GM12878 (cell line): ENCODE data around the gene PPWD1. TPM values are rescaled to one million over a fixed set of nuclear protein-coding genes. Genes with fewer than 3 reads are reported as not detected.
A peak's percentile ranks its signal among the peaks of the same experiment; 100 is the strongest.

Source experiments
- BMI1 ChIP-seq: fragments of 450-650 bp; IDR thresholded peaks from 2 replicates; pipeline ENCODE4 v1.6.1; 2016; ENCODE audit warnings: mild to moderate bottlenecking, moderate library complexity, borderline replicate concordance
- CBX3 ChIP-seq: fragments of 200-600 bp; sonication (generic); IDR thresholded peaks from 2 replicates; pipeline ENCODE4 v1.6.1; 2016; ENCODE audit warnings: low read depth, borderline replicate concordance
- EGR1 ChIP-seq, 2 experiments: IDR thresholded peaks; 1 replicate in 1 of 2; 2 replicates in 1 of 2; pipeline ENCODE4 v1.6.1; 2011 to 2012; ENCODE audit warnings: low read depth in 2 of 2, low read length in 2 of 2, borderline replicate concordance in 1 of 2, mild to moderate bottlenecking in 1 of 2, moderate library complexity in 1 of 2
- EP300 ChIP-seq, 2 experiments: fragments of 150-350 bp in 1 of 2; IDR thresholded peaks; 2 replicates each; pipeline ENCODE4 v1.6.1; 2011 to 2012; ENCODE audit warnings: low read depth in 2 of 2, low read length in 2 of 2, borderline replicate concordance in 1 of 2, improper control_type of control experiment in 1 of 2, inconsistent platforms in 1 of 2; ENCODE audit not compliant: control insufficient read depth in 1 of 2
- EZH2 ChIP-seq: IDR thresholded peaks from 2 replicates; pipeline ENCODE4 v1.6.1; 2012; ENCODE audit warnings: low read depth, mild to moderate bottlenecking, control low read depth, inconsistent platforms, low read length, borderline replicate concordance; ENCODE audit not compliant: control insufficient read depth
- GATAD2B ChIP-seq: fragments of 450-650 bp; conservative IDR thresholded peaks from 2 replicates; pipeline ENCODE4 v1.6.1; 2017; ENCODE audit warnings: low read depth, mild to moderate bottlenecking, moderate library complexity
- JUNB ChIP-seq: IDR thresholded peaks from 2 replicates; pipeline ENCODE4 v1.6.1; 2016; ENCODE audit warnings: antibody characterized with exemption, mild to moderate bottlenecking
- JUND ChIP-seq: IDR thresholded peaks from 2 replicates; pipeline ENCODE4 v1.6.1; 2012; ENCODE audit warnings: low read depth, mild to moderate bottlenecking, low read length, improper control_type of control experiment, moderate library complexity
- MTA2 ChIP-seq: fragments of 450-650 bp; IDR thresholded peaks from 2 replicates; pipeline ENCODE4 v1.6.1; 2016; ENCODE audit warnings: low read depth, mild to moderate bottlenecking, moderate library complexity
- PAX5 ChIP-seq: IDR thresholded peaks from 2 replicates; pipeline ENCODE4 v1.6.1; 2011; ENCODE audit warnings: low read depth, low read length, borderline replicate concordance
- POLR2AphosphoS2 ChIP-seq: IDR thresholded peaks from 2 replicates; pipeline ENCODE4 v1.6.1; 2011; ENCODE audit warnings: low read depth, mild to moderate bottlenecking, low read length, improper control_type of control experiment, moderate library complexity
- RB1 ChIP-seq: fragments of 450-650 bp; formaldehyde crosslinking; IDR thresholded peaks from 2 replicates; pipeline ENCODE4 v1.6.1; 2017; ENCODE audit warnings: mild to moderate bottlenecking, borderline replicate concordance
- TAF1 ChIP-seq: IDR thresholded peaks from 2 replicates; pipeline ENCODE4 v1.6.1; 2011; ENCODE audit warnings: mild to moderate bottlenecking, low read depth, low read length, borderline replicate concordance
- ZNF384 ChIP-seq: IDR thresholded peaks from 2 replicates; pipeline ENCODE4 v1.6.1; 2012; ENCODE audit warnings: low read depth, mild to moderate bottlenecking, low read length, improper control_type of control experiment, borderline replicate concordance
- polyA plus RNA-seq, 11 experiments: library from polyadenylated mRNA; depleted of rRNA in 4 of 11; unstranded in 6 of 11; stranded (reverse) in 5 of 11; fragments of >200 nt; fragmentation: Nextera tagmentation in 4 of 11; fragmentation: Illumina TruSeq in 1 of 11; extraction: Ambion mirVana in 4 of 11; extraction: Trizol in 1 of 11; gene quantifications; 1 replicate in 1 of 11; 2 replicates in 10 of 11; pipeline versions ENCODE4 v1.2.1 to v1.2.3, GENCODE V29; 2011 to 2016; ENCODE audit warnings: inconsistent platforms in 2 of 11, missing spikeins in 2 of 11, low read depth in 1 of 11
- total RNA-seq, 4 experiments: library from RNA; depleted of rRNA in 3 of 4; stranded (reverse); fragments of >200 nt in 3 of 4; fragmentation: Illumina TruSeq in 1 of 4; extraction: Trizol in 1 of 4; gene quantifications; 2 replicates each; pipeline versions ENCODE4 v1.2.1 to v1.2.3, GENCODE V29; 2013 to 2021
- TF ChIP-seq, protein P1 (sequence below): fragments of 450-650 bp; IDR thresholded peaks from 2 replicates; pipeline ENCODE4 v1.6.1; 2017; ENCODE audit warnings: low read depth, mild to moderate bottlenecking, moderate library complexity
- TF ChIP-seq, protein P2 (sequence below): fragments of 450-650 bp; formaldehyde crosslinking; IDR thresholded peaks from 2 replicates; pipeline ENCODE4 v1.5.0; 2022; ENCODE audit warnings: mild to moderate bottlenecking, missing genetic modification characterization
- TF ChIP-seq, protein P3 (sequence below): fragments of 450-650 bp; IDR thresholded peaks from 2 replicates; pipeline ENCODE4 v1.6.1; 2018; ENCODE audit warnings: borderline replicate concordance, mild to moderate bottlenecking; ENCODE audit not compliant: partially characterized antibody
- TF ChIP-seq, protein P4 (sequence below): IDR thresholded peaks from 2 replicates; pipeline ENCODE4 v1.6.1; 2011; ENCODE audit warnings: borderline replicate concordance, low read depth, mild to moderate bottlenecking, moderate library complexity, low read length; ENCODE audit not compliant: insufficient read depth, poor library complexity, severe bottlenecking

Gene PPWD1
- total and polyA plus RNA-seq, 10 of the 15 experiments (the other 5 are each of a cell fraction or from before 2014, with no cell fraction given) = 18.0 to 53.9 (median 43.2) TPM

DNA sequence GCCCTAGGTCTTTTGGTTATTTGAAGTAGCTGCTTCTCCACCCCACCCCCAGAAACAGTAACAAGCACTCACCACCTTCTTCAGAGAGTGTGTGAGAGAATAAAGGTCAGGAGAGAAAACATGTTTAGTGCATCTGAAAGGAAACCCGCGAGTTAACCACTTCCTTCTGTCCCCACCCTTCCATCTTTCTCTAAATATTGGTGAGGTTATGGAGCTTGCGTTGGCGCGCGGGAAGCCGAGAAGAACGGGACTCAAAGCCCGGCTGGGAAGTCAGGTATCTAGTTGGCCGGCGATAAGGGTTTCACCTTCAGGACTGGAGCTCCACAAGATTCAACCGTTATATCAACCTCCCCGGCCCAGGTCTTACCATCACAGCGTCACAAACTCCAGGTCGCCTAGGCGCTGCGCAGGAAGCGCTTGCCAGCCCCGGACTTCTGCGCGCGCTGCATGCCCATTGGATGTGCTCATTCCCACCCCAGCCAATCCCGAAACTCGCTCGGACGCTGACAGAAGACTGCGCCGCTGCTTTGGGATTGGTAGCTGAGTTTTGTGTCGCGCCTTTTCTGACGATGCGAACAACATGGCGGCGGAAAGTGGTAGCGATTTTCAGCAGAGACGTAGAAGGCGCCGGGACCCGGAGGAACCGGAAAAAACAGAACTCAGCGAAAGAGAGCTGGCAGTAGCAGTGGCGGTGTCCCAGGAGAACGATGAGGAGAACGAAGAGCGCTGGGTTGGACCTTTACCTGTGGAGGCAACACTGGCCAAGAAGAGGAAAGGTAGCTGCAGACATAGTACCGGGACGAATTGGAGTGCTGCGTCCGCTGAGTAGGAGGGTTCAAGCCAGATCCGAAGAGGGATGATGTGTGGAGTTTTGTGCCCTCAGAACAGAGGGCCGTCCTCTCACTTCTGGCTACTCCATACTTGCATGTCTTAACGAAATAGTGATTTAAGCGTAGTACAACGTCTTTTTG lies at the start of gene PPWD1, which contains the start of gene CENPK (continued):
- TF ChIP-seq RB1 (peak; percentile 99), EGR1 (IDR thresholded peaks at IDR 0.05; ENCODE audit: borderline replicate concordance in 1 of 2, low read depth in 2 of 2, low read length in 2 of 2) (no peak), JUND (no peak), GATAD2B (peak; percentile 63; the same call in 1 of the 2 replicates), EP300 (IDR thresholded peaks at IDR 0.05; ENCODE audit: borderline replicate concordance in 1 of 2, control insufficient read depth in 1 of 2, low read depth in 2 of 2, low read length in 2 of 2) (0 out of 4 replicates have a peak, but pooled peaks of 1 of the 2 experiments have one; percentile 28), MTA2 (no peak), BMI1 (peak; percentile 50; the same call in 1 of the 2 replicates), EZH2 (no peak), POLR2AphosphoS2 (0 out of 2 replicates have a peak, but pooled peaks have one; percentile 43), PAX5 (no peak), ZNF384 (no peak), TAF1 (peak; percentile 79; the same call in 1 of the 2 replicates), JUNB (no peak), CBX3 (no peak)
- TF ChIP-seq, protein P1, sequence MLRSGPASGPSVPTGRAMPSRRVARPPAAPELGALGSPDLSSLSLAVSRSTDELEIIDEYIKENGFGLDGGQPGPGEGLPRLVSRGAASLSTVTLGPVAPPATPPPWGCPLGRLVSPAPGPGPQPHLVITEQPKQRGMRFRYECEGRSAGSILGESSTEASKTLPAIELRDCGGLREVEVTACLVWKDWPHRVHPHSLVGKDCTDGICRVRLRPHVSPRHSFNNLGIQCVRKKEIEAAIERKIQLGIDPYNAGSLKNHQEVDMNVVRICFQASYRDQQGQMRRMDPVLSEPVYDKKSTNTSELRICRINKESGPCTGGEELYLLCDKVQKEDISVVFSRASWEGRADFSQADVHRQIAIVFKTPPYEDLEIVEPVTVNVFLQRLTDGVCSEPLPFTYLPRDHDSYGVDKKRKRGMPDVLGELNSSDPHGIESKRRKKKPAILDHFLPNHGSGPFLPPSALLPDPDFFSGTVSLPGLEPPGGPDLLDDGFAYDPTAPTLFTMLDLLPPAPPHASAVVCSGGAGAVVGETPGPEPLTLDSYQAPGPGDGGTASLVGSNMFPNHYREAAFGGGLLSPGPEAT = peak; percentile 100
- TF ChIP-seq, protein P2, sequence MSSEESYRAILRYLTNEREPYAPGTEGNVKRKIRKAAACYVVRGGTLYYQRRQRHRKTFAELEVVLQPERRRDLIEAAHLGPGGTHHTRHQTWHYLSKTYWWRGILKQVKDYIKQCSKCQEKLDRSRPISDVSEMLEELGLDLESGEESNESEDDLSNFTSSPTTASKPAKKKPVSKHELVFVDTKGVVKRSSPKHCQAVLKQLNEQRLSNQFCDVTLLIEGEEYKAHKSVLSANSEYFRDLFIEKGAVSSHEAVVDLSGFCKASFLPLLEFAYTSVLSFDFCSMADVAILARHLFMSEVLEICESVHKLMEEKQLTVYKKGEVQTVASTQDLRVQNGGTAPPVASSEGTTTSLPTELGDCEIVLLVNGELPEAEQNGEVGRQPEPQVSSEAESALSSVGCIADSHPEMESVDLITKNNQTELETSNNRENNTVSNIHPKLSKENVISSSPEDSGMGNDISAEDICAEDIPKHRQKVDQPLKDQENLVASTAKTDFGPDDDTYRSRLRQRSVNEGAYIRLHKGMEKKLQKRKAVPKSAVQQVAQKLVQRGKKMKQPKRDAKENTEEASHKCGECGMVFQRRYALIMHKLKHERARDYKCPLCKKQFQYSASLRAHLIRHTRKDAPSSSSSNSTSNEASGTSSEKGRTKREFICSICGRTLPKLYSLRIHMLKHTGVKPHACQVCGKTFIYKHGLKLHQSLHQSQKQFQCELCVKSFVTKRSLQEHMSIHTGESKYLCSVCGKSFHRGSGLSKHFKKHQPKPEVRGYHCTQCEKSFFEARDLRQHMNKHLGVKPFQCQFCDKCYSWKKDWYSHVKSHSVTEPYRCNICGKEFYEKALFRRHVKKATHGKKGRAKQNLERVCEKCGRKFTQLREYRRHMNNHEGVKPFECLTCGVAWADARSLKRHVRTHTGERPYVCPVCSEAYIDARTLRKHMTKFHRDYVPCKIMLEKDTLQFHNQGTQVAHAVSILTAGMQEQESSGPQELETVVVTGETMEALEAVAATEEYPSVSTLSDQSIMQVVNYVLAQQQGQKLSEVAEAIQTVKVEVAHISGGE (CRISPR knock-in tag) = no peak
- TF ChIP-seq, protein P3, sequence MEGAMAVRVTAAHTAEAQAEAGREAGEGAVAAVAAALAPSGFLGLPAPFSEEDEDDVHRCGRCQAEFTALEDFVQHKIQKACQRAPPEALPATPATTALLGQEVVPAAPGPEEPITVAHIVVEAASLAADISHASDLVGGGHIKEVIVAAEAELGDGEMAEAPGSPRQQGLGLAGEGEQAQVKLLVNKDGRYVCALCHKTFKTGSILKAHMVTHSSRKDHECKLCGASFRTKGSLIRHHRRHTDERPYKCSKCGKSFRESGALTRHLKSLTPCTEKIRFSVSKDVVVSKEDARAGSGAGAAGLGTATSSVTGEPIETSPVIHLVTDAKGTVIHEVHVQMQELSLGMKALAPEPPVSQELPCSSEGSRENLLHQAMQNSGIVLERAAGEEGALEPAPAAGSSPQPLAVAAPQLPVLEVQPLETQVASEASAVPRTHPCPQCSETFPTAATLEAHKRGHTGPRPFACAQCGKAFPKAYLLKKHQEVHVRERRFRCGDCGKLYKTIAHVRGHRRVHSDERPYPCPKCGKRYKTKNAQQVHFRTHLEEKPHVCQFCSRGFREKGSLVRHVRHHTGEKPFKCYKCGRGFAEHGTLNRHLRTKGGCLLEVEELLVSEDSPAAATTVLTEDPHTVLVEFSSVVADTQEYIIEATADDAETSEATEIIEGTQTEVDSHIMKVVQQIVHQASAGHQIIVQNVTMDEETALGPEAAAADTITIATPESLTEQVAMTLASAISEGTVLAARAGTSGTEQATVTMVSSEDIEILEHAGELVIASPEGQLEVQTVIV = peak; percentile 52
- TF ChIP-seq, protein P4, sequence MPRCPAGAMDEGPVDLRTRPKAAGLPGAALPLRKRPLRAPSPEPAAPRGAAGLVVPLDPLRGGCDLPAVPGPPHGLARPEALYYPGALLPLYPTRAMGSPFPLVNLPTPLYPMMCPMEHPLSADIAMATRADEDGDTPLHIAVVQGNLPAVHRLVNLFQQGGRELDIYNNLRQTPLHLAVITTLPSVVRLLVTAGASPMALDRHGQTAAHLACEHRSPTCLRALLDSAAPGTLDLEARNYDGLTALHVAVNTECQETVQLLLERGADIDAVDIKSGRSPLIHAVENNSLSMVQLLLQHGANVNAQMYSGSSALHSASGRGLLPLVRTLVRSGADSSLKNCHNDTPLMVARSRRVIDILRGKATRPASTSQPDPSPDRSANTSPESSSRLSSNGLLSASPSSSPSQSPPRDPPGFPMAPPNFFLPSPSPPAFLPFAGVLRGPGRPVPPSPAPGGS = no peak
